Head of caudate nucleus (tissue), 42 donors: ENCODE data around the gene GPR160.
A peak's percentile ranks its signal among the peaks of the same experiment; 100 is the strongest.
"Not testable (repeated sequence)": the region's sequence is repeated elsewhere in the genome, so short reads cannot be mapped to it uniquely, and the experiment has no call there.

ENCODE experiments used
- DNase-seq, 42 donors: peaks; one replicate each; pipeline versions ENCODE4 v3.0.0 to v3.0.0-alpha.2; 2020 to 2021; ENCODE audit warnings: mixed read lengths in 7 of 42
- intact Hi-C: fragments of 100-400 bp; cut with DNase I; formaldehyde crosslinking; loops from one replicate; pipeline ENCODE4 v1.15.0; 2022

Gene GPR160

DNA sequence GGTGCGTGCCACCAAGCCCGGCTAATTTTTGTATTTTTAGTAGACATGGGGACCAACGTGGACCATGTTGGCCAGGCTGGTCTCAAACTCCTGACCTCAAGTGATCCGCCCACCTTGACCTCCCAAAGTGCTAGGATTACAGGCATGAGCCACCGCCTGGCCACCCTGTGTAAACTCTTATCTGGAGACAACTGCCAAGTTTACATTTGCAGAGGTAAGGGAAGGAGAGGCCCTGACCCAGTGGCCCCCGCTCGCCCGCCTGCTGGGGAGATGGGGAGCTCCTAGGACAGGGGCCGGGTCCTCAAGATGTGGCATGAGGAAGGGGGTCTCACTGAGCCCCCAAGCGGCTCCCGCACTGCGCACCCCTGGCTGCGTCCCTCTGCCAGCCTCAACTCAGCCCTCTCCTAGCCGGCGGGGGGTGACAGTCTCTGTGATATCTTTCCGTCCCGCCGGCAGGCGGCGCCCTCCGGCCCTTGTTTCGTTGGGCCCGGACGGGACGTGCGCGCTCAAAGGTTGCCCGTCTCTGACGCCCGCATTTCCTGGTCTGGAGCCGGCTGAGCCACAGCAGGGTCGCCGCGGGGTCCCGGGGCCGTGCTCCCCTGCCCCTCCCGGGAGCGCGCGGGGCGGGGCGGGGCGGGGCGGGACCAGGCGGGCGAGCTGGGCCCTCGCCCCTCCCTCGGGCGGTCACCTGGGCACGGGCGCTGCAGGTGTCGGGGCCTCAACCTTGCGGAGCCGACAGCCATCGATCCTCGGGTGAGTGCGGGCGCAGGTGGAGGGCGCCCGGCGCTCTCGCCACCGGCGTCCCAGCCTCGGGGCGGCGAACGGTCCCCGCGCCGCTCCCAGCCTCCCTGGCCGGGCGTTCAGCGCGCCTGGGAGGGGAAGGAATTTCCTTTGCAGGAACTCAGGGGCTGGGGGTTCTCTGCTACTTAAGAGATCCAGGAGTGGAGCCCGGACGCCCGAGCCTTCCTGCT, at the start of gene GPR160:
GPR160 (plus strand) TSS at position 533 of the 971 bp plus-strand sequence. CDS start 45,978 bp downstream, outside the sequence.
- intact Hi-C loops, result no loop called here
- DNase-seq, result peak; percentile 16 to 79 (median 58)

DNA sequence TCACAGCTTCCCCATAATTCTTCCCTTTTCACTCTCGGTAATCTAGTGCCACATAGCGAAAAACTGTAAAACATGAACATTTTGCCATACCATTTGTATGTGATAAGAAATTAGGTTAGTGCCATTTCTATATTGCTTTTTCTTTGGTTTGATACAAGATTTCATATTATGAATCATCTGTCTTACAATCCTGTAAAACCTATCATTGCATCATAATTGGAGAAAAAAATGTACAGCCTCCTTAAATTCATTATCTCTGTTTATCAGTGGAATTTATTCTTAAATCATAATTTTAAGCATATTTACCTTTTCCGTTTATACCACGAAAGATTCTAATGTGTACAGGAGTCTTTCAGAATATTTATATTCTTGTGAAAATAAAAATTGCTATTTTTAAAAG, 47.4 kb upstream of the GPR160 start:
- DNase-seq, result no peak
- intact Hi-C loops, result no loop called here

- intact Hi-C loops, result no loop called here
- DNase-seq, result no peak
These were observed 45.6 kb upstream of the GPR160 start for GRCh38 chr3:169992156-169992555.

GRCh38 chr3:169992781-169993180, 45.0 kb upstream of the GPR160 start:
- intact Hi-C loops, result no loop called here
- no peak for DNase-seq

DNA sequence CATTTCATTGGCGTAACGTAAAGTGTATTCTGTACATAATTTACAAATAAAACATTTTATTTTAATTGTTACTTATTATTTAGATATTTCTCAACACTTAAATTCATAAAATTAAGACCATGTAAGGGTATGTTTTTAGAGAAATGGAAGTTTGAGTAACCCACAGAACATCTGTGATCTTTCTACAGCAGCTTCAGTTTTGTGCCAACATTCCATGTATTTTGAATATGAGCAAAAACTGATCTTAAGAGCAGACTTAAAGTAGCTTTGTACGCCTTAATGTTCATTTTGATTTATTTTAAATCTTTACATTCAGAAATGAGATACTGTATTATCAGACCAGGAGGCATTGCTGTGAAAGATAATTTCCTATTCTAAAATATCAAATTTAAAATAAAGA, 44.0 kb upstream of the GPR160 start:
- intact Hi-C loops, result no loop called here
- DNase-seq, result no peak

DNA sequence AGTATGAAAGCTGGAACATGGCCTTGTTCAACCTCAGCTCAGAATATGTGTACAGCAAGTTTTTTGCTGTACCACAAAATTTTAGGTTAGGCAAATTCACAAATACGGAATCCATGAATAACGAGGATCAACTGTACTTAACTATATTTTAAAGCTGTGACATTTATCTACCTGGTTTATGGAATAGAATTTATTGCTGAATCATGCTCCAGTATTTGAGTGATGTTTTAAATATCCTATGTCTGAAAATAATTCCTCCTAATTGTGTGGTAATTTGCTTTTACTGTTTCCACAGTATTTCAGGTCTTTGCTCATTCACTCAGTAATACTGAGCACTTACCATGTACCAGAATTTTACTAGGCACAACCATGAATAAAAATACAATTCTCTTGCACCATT, 41.7 kb upstream of the GPR160 start:
- intact Hi-C loops, result no loop called here
- no peak for DNase-seq

- DNase-seq, result no peak
- intact Hi-C loops, result no loop called here
These were observed 39.1 kb upstream of the GPR160 start for GRCh38 chr3:169998668-169999131.

DNA sequence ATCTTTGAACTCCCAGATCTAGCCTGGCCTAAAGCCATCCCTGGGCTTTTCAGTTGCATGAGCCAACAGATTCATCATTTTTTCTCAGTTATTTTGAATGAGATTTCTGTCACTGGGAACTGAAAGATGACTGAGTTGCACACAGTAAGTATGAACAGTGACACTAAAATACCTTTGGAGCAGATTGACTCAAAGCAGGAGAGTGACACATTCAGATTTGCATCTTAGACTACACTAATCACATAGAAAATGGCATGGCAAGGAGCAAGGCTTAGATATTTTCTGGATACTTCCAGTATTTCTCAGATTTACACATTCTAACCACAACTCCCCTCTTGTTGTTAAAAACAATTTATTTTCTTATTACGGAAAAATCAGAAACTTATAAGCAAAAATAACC, 38.4 kb upstream of the GPR160 start:
- no peak for DNase-seq
- intact Hi-C loops, result no loop called here

GRCh38 chr3:170000051-170000450, 37.7 kb upstream of the GPR160 start:
- intact Hi-C loops, result no loop called here
- no peak for DNase-seq

- DNase-seq, result no peak
- intact Hi-C loops, result no loop called here
These were observed 35.6 kb upstream of the GPR160 start for GRCh38 chr3:170002231-170002630.

GRCh38 chr3:170002879-170003278, 34.9 kb upstream of the GPR160 start:
- DNase-seq, result no peak
- intact Hi-C loops, result no loop called here

DNA sequence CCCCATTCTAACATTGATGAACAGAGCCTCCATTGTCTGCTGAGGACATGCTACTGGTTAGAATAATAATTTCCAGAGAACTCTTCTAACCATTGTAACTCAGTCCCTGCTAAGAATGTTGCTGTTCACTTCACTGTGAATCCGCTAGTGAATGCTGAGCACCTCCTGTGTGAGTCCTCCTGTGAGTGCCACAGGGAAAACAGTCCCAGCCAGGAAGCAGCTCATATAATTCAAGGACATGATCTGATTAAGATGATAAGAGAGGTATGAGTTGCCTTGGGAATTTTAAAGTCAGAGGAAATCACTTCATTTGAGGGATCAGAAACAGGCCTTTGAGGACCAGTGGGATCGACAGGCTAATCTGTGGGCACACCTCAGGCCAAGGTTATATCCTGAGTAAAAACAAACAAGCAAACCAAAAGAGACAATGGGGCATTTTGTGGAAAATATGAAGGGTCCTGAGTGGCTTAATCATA, 33.9 kb upstream of the GPR160 start:
- DNase-seq, result no peak
- intact Hi-C loops, result no loop called here

- intact Hi-C loops, result no loop called here
- DNase-seq, result peak in 5 of 42 donors; percentile 16 to 31 (median 18)
These were observed 30.6 kb upstream of the GPR160 start for GRCh38 chr3:170007031-170007663.

DNA sequence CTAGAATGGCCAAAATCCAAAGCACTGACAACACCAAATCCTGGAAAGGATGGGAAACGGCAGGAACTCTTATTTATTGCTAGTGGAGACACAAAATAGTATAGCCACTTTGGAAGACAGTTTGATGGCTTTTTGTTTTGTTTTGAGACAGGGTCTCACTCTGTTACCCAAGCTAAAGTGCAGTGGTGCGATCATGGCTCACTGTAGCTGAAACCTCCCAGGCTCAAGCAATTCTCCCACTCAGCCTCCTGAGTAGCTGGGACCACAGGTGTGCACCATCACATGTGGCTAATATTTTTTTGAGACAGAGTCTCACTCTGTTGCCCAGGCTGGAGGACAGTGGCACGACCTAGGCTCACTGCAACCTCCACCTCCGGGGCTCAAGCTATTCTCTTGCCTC, 27.3 kb upstream of the GPR160 start:
- DNase-seq, result no peak
- intact Hi-C loops, result no loop called here

GRCh38 chr3:170012683-170013400, 25.0 kb upstream of the GPR160 start:
- no peak for DNase-seq
- intact Hi-C loops, result no loop called here

DNA sequence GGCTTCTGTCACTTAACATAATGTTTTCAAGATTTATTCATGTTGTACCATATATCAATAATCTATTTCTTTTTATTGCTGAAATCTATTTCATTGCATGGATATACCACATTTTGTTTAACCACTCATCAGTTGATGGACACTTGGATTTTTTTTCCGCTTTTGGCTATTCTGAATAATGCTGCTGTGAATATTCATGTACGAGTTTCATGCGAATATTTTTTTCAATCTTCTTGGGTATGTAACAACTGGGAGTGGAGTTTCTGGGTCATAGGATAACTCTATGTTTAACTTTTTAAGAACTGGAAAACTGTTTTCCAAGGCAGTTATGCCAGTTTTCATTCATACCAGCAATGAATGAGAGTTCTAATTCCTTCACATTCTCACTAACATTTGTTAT, 21.7 kb upstream of the GPR160 start:
- DNase-seq, result no peak
- intact Hi-C loops, result no loop called here

- DNase-seq, intact Hi-C loops: not testable (repeated sequence)
These were observed 18.5 kb upstream of the GPR160 start for GRCh38 chr3:170019306-170019705.

- DNase-seq, result no peak
- intact Hi-C loops, result no loop called here
These were observed 16.7 kb upstream of the GPR160 start for GRCh38 chr3:170021083-170021482.

GRCh38 chr3:170022336-170022735, 15.5 kb upstream of the GPR160 start:
- no peak for DNase-seq
- intact Hi-C loops, result no loop called here

- intact Hi-C loops, result no loop called here
- DNase-seq, result no peak
These were observed 14.6 kb upstream of the GPR160 start for GRCh38 chr3:170023165-170023564.
